ENCODE results near the gene CDH24. TPM values are rescaled to one million over a fixed set of nuclear protein-coding genes. Genes with fewer than 3 reads are reported as not detected.
A peak's percentile ranks its signal among the peaks of the same experiment; 100 is the strongest.

Gene CDH24
- total and polyA plus RNA-seq, 2 of the 8 experiments (the other 6 are each of a cell fraction or from before 2014, with no cell fraction given), result 18.1 to 27.6 TPM

GRCh38 chr14:23071921-23072539 lies 14.7 kb upstream of the CDH24 start:
- Histone ChIP-seq H4K91ac (replicated peaks; ENCODE audit: insufficient read length, low read length) (no peak overlapping the region), H3K4me3 (ENCODE audit: extremely low read depth in 1 of 4, insufficient read depth in 2 of 4, low read depth in 3 of 4, low read length in 4 of 4) (peak overlapping the region in 3 of 4 experiments; percentile 9 to 98 (median 93); a peak in 4 of 8 replicates), H3K23me2 (ENCODE audit: low read depth, low read length) (peaks cover 14% of the 10 kb centered on the region), H3K9me3 (ENCODE audit: insufficient read depth in 2 of 2, low read depth in 1 of 2, low read length in 1 of 2) (no peaks in the 10 kb centered on the region), H3K23ac (ENCODE audit: insufficient read length) (no peak overlapping the region), H2AK5ac (ENCODE audit: low read depth, low read length) (no peak overlapping the region), H4K8ac (ENCODE audit: extremely low read depth, insufficient read depth, low read length) (no peak overlapping the region), H3K4ac (replicated peaks; ENCODE audit: insufficient read length, low read depth, low read length) (no peak overlapping the region), H4K5ac (ENCODE audit: insufficient read length, low read depth, low read length) (peak overlapping the region; percentile 8), H2AFZ (ENCODE audit: low read length) (no peak overlapping the region), H2BK20ac (ENCODE audit: low read length) (no peak overlapping the region), H3K79me2 (ENCODE audit: control insufficient read depth in 1 of 2, insufficient read depth in 2 of 2, low read length in 2 of 2) (peaks cover 23 to 46% of the 10 kb centered on the region in 2 experiments), H3K56ac (replicated peaks; ENCODE audit: insufficient read length, low read depth, low read length) (no peak overlapping the region), H3K36me3 (ENCODE audit: control insufficient read depth in 2 of 4, insufficient read depth in 4 of 4, low read length in 3 of 4) (peaks cover 16 to 55% (median 38%) of the 10 kb centered on the region in 4 experiments), H2BK15ac (ENCODE audit: low read length) (no peak overlapping the region), H3K79me1 (ENCODE audit: low read depth, low read length) (peaks cover 2% of the 10 kb centered on the region), H3K4me1 (replicated peaks in 1 of 4; ENCODE audit: control insufficient read depth in 3 of 4, insufficient read depth in 4 of 4, low read length in 3 of 4) (peaks cover 5 to 25% (median 15%) of the 10 kb centered on the region in 4 experiments; a peak in 6 of 7 replicates), H3K18ac (ENCODE audit: extremely low read depth, low read length) (peak overlapping the region; percentile 17; the same call in 1 of the 2 replicates), H2BK120ac (replicated peaks; ENCODE audit: low read depth, low read length) (no peak overlapping the region), H4K20me1 (replicated peaks in 1 of 2; ENCODE audit: control insufficient read depth in 1 of 2, insufficient read depth in 2 of 2, low read length in 2 of 2) (peaks cover 10 to 14% of the 10 kb centered on the region in 2 experiments), H3K27me3 (replicated peaks in 1 of 4; ENCODE audit: control insufficient read depth in 3 of 4, extremely low read depth in 1 of 4, insufficient read depth in 3 of 4, low read length in 3 of 4) (no peaks in the 10 kb centered on the region), H3K27ac (ENCODE audit: low read depth, low read length) (no peak overlapping the region), H3K9ac (replicated peaks in 1 of 4; ENCODE audit: extremely low read depth in 1 of 4, low read depth in 3 of 4, low read length in 3 of 4) (no peak overlapping the region), H3K14ac (ENCODE audit: insufficient read length) (no peak overlapping the region), H2BK12ac (ENCODE audit: low read depth, low read length) (no peak overlapping the region), H3K4me2 (ENCODE audit: insufficient read depth in 1 of 2, low read depth in 2 of 2, low read length in 2 of 2) (peak overlapping the region; percentile 63 to 99), H2BK5ac (ENCODE audit: low read depth, low read length) (0 out of 2 replicates have a peak overlapping the region, but pooled peaks have one; percentile 1)
- no peak for DNase-seq (ENCODE audit: low read depth in 1 of 2, low spot score in 2 of 2)
- ChIA-PET CTCF (ENCODE audit: partially characterized antibody) (interaction anchor here (0.6 to 3.0 kb wide), 13 partner anchors 9 to 1038 kb away, joined by 3 to 15 read pairs (median 3); partner anchors contain the start of gene CDH24), POLR2A (ENCODE audit: partially characterized antibody) (interaction anchor here (0.8 to 4.0 kb wide), 30 partner anchors 9 to 143 kb away, joined by 3 to 37 read pairs (median 5); partner anchors contain the start of genes ACIN1, AJUBA, C14orf119 and CIROP)
- peak; percentile 36 for FAIRE-seq
- peak in 1 of 2 experiments; percentile 15; a peak in 1 of 3 replicates for TF ChIP-seq POLR2A (IDR thresholded peaks at IDR 0.05; ENCODE audit: control extremely low read depth in 1 of 2, low read depth in 2 of 2, low read length in 2 of 2)
- TF ChIP-seq EP300 (IDR thresholded peaks at IDR 0.05; ENCODE audit: borderline replicate concordance in 1 of 2, low read depth in 2 of 2, low read length in 2 of 2), result no peak
- TF ChIP-seq ATF3 (IDR thresholded peaks at IDR 0.05; ENCODE audit: insufficient read depth, low read depth, low read length), result no peak
- TF ChIP-seq POU5F1 (IDR thresholded peaks at IDR 0.05; ENCODE audit: low read depth, low read length), result no peak
- no peak for TF ChIP-seq SP1 (IDR thresholded peaks at IDR 0.05; ENCODE audit: low read depth, low read length)
- no peak for TF ChIP-seq RBBP5 (IDR thresholded peaks at IDR 0.05; ENCODE audit: borderline replicate concordance, low read depth, low read length)
- TF ChIP-seq SIN3A (conservative IDR thresholded peaks at IDR 0.05 in 1 of 2, IDR thresholded peaks at IDR 0.05 in 1 of 2; ENCODE audit: low read depth in 1 of 2, low read length in 2 of 2), result 0 out of 4 replicates have a peak, but pooled peaks of 1 of the 2 experiments have one; percentile 17
- no peak for TF ChIP-seq ASH2L (IDR thresholded peaks at IDR 0.05; ENCODE audit: low read length)
- peak; percentile 72 for TF ChIP-seq MAX (IDR thresholded peaks at IDR 0.05)
- 56% methylated on average over 5 of the region's 5 CpGs; no CpG with 5 or more reads in 1 of the 2 experiments for whole genome bisulfite sequencing, 2 experiments (ENCODE audit: extremely low coverage in 1 of 2, insufficient coverage in 1 of 2, insufficient read length in 1 of 2, insufficient replicate concordance in 2 of 2, low coverage in 1 of 2, low lambda C conversion rate in 2 of 2, missing lambda C conversion rate in 1 of 2)

Measured in H1 (cell line).